H7 (cell line): ENCODE results near the gene DNAJC27. TPM values are rescaled to one million over a fixed set of nuclear protein-coding genes. Genes with fewer than 3 reads are reported as not detected.

Source experiments
- DNase-seq: peaks from one replicate; pipeline ENCODE4 v3.0.0; 2012
- H3K27me3 ChIP-seq: 2 replicates; pipeline ENCODE4 v1.6.0; 2011; ENCODE audit warnings: mild to moderate bottlenecking, low read length; ENCODE audit not compliant: control insufficient read depth, insufficient read depth
- H3K36me3 ChIP-seq: replicated peaks from 2 replicates; pipeline ENCODE4 v1.5.1; 2011; ENCODE audit warnings: low read length; ENCODE audit not compliant: control insufficient read depth, insufficient read depth
- H3K4me3 ChIP-seq: 2 replicates; pipeline ENCODE4 v1.5.1; 2011; ENCODE audit warnings: low read depth, mild to moderate bottlenecking, control low read depth, low read length, moderate library complexity; ENCODE audit not compliant: insufficient read depth
- total RNA-seq: library from RNA; depleted of rRNA; stranded (reverse); fragments of >200 nt; shearing (Covaris generic); gene quantifications from 2 replicates; pipeline ENCODE4 v1.2.3, GENCODE V29; 2014

The DNAJC27 gene
- total RNA-seq, 1 experiment from 2014 or later, result 2.7 TPM

GRCh38 chr2:24914713-24915112, 57.0 kb downstream of the DNAJC27 start:
- DNase-seq, result no peak
- peaks cover 5% of the 10 kb centered on the region for H3K27me3 ChIP-seq
- H3K4me3 ChIP-seq, result no peak overlapping the region
- peaks cover 3% of the 10 kb centered on the region for H3K36me3 ChIP-seq

GRCh38 chr2:24913911-24914310, 57.8 kb downstream of the DNAJC27 start:
- no peak overlapping the region for H3K4me3 ChIP-seq
- peak; percentile 89 for DNase-seq
- peaks cover 2% of the 10 kb centered on the region; the same call in 1 of the 2 replicates for H3K27me3 ChIP-seq
- peaks cover 3% of the 10 kb centered on the region for H3K36me3 ChIP-seq

- H3K36me3 ChIP-seq, result no peaks in the 10 kb centered on the region; the same call in 1 of the 2 replicates
- DNase-seq, result no peak
- H3K27me3 ChIP-seq, result no peaks in the 10 kb centered on the region
- no peak overlapping the region for H3K4me3 ChIP-seq
Observed at GRCh38 chr2:24912986-24913385, 58.8 kb downstream of the DNAJC27 start.

GRCh38 chr2:24912523-24912922, 59.2 kb downstream of the DNAJC27 start:
- Histone ChIP-seq H3K27me3 (no peaks in the 10 kb centered on the region), H3K4me3 (no peak overlapping the region), H3K36me3 (no peaks in the 10 kb centered on the region; the same call in 1 of the 2 replicates)
- no peak for DNase-seq

- Histone ChIP-seq H3K36me3 (no peaks in the 10 kb centered on the region; the same call in 1 of the 2 replicates), H3K4me3 (no peak overlapping the region), H3K27me3 (no peaks in the 10 kb centered on the region)
- DNase-seq, result no peak
Observed at GRCh38 chr2:24910245-24910644, 61.5 kb downstream of the DNAJC27 start.

- Histone ChIP-seq H3K36me3 (no peaks in the 10 kb centered on the region; the same call in 1 of the 2 replicates), H3K27me3 (no peaks in the 10 kb centered on the region), H3K4me3 (no peak overlapping the region)
- no peak for DNase-seq
Observed at GRCh38 chr2:24909555-24910177, 62.1 kb downstream of the DNAJC27 start.

GRCh38 chr2:24908461-24908901, 63.3 kb downstream of the DNAJC27 start:
- H3K27me3 ChIP-seq, result no peaks in the 10 kb centered on the region
- DNase-seq, result no peak
- no peak overlapping the region for H3K4me3 ChIP-seq
- no peaks in the 10 kb centered on the region; the same call in 1 of the 2 replicates for H3K36me3 ChIP-seq

GRCh38 chr2:24907116-24907515, 64.6 kb downstream of the DNAJC27 start:
- no peak for DNase-seq
- no peaks in the 10 kb centered on the region for H3K36me3 ChIP-seq
- no peak overlapping the region for H3K4me3 ChIP-seq

GRCh38 chr2:24906466-24906865, 65.3 kb downstream of the DNAJC27 start:
- no peak overlapping the region for H3K4me3 ChIP-seq
- H3K27me3 ChIP-seq, result no peaks in the 10 kb centered on the region
- no peak for DNase-seq
- no peaks in the 10 kb centered on the region for H3K36me3 ChIP-seq

More at GRCh38 chr2:24907116-24907515, 64.6 kb downstream of the DNAJC27 start:
- no peaks in the 10 kb centered on the region for H3K27me3 ChIP-seq

GRCh38 chr2:24903161-24904103, 68.3 kb downstream of the DNAJC27 start:
- Histone ChIP-seq H3K27me3 (no peaks in the 10 kb centered on the region), H3K36me3 (no peaks in the 10 kb centered on the region), H3K4me3 (no peak overlapping the region)
- peak; percentile 64 for DNase-seq

GRCh38 chr2:24899361-24899910, 72.3 kb downstream of the DNAJC27 start:
- no peaks in the 10 kb centered on the region for H3K27me3 ChIP-seq
- DNase-seq, result no peak
- no peak overlapping the region for H3K4me3 ChIP-seq
- no peaks in the 10 kb centered on the region for H3K36me3 ChIP-seq

- peak; percentile 68 for DNase-seq
- Histone ChIP-seq H3K27me3 (no peaks in the 10 kb centered on the region), H3K4me3 (no peak overlapping the region), H3K36me3 (no peaks in the 10 kb centered on the region)
Observed at GRCh38 chr2:24898122-24899109, 73.3 kb downstream of the DNAJC27 start.

- Histone ChIP-seq H3K4me3 (no peak overlapping the region), H3K27me3 (no peaks in the 10 kb centered on the region)
- DNase-seq, result no peak
Observed at GRCh38 chr2:24894750-24895149, 77.0 kb downstream of the DNAJC27 start.

GRCh38 chr2:24893934-24894333, 77.8 kb downstream of the DNAJC27 start:
- H3K4me3 ChIP-seq, result no peak overlapping the region

More at GRCh38 chr2:24894750-24895149, 77.0 kb downstream of the DNAJC27 start:
- H3K36me3 ChIP-seq, result no peaks in the 10 kb centered on the region

More at GRCh38 chr2:24893934-24894333, 77.8 kb downstream of the DNAJC27 start:
- Histone ChIP-seq H3K27me3 (no peaks in the 10 kb centered on the region), H3K36me3 (no peaks in the 10 kb centered on the region)
- no peak for DNase-seq
